Measurements from ENCODE around the gene WDR48.

WDR48 gene

GRCh38 chr3:39065197-39065596 lies 13.4 kb downstream of the WDR48 start:
- no peak for DNase-seq

DNA sequence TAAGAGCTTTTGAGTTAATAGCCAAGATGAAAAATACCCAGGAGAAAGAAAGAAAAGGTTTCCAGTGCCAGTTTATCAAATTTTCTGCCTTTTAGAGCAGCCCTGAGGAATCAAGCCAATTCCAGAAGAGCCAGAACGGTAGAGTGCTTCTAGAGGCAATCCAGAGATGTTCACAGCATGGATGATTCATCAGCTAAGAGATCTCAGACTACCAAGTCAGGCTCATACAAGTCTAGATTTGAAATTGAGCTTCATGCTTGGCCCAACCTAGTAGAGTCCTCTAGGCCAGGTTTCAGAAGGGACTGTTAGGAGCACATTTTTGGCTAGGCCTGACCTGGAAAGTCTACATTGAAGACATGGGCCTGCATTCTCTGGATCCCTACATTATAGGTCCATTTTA lies 15.5 kb downstream of the WDR48 start:
- no peak for DNase-seq

DNA sequence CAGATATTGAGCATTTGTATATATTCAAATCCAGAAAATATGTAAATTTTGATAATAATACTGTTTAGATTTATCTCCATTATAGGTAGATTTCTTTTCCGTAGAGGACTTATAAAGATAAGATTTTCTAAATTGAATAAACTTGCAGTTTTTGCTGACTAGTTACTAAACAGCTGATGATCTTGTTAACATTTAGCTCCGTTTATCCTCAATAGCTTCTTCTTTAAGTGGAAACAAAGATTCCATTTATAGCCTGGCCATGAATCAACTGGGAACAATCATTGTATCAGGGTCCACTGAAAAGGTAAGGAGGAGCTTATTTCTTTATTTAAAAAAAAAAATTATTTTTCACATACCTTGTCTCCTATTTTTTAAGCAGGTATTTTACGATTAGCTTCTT lies 16.7 kb downstream of the WDR48 start:
- DNase-seq, result no peak

GRCh38 chr3:39075910-39076309 lies 24.1 kb downstream of the WDR48 start:
- DNase-seq, result no peak

GRCh38 chr3:39079530-39079929 lies 27.7 kb downstream of the WDR48 start:
- no peak for DNase-seq

- DNase-seq, result no peak
Measured at GRCh38 chr3:39080026-39080425, 28.2 kb downstream of the WDR48 start.

GRCh38 chr3:39082666-39083313 lies 31.0 kb downstream of the WDR48 start:
- no peak for DNase-seq

- no peak for DNase-seq
Measured at GRCh38 chr3:39086144-39086543, 34.3 kb downstream of the WDR48 start.

- DNase-seq, result no peak
Measured at GRCh38 chr3:39088456-39088855, 36.6 kb downstream of the WDR48 start.

DNA sequence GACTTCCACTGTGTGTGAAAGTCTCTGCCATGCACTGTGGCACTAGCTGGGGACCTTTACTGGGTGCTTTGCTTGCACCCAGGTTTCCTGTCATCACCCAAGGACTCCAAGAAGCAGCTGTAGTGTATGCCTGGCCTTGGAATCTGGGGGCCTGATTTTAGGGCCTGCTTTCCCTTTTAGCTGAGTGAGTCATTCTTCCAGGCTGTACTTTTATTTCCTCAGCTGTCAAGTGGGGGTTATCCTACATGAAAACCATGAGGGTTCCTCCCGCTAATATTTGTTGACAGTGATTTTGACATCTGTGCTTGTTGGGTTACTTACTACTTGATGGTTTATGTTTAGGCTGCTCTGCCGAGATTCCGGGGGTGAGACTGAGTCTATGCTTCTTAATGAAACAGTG lies 37.1 kb downstream of the WDR48 start:
- DNase-seq, result no peak

DNA sequence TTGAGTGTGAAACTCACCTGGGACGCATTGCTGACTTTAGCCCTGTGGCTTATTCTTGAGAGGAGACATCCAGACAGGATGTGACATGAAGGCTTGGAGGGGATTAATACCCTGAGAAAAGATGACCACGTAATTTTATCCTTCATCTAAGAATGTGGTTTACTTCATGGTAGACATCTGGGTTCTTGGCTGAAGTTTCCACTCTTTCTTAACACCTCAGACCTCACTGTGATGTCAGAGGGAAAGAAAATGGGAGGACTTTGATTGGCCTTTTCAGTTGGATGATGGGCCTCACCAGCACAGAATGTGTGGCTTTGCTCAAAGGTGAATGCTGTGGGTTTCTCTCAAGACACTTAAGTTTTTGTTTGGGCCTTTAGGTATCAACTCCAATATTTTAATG lies 39.1 kb downstream of the WDR48 start:
- no peak for DNase-seq

- no peak for DNase-seq
Measured at GRCh38 chr3:39094851-39095677, 43.2 kb downstream of the WDR48 start.

- DNase-seq, result no peak
Measured at GRCh38 chr3:39095778-39096177, 44.0 kb downstream of the WDR48 start.

- no peak for DNase-seq
Measured at GRCh38 chr3:39096775-39097174, 45.0 kb downstream of the WDR48 start.

DNA sequence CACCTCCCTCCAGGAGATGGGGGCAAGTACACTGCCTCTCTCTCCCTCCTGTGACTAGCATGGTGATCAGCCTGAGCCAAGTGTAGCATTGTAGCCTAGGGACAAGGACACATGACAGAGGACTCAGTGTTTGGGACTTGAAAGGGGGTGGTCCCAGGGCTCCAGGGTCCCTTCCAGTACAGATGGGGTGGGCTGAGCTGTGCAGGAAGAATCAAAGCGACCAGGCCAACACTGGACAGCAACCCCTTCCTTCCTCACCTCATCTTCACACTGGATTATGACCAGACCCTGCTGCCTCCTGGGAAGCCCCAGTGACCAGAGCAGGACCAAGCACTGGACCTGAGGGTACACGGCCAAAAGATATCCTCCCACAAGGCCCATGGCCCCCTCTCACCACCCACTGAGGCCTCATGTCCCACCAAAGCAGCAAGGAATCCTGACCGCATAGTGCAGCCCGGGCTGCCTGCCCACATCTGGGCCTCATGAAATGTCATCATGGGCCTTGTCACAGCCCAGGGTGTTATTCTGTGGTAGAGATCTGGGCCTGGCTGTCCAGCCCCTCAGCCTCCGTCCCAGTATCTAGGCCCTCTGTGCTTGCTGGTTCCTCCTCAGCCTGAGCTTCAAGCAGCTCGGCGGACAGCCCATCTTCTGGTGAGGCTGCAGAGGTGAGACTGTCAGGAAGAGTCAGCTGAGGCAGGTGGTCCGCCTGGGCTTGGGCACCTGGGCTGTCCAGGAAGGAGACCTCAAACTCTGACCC lies 46.1 kb downstream of the WDR48 start:
- DNase-seq, result no peak

- DNase-seq, result no peak
Measured at GRCh38 chr3:39098473-39099000, 46.7 kb downstream of the WDR48 start.

- DNase-seq, result no peak
Measured at GRCh38 chr3:39099242-39099641, 47.4 kb downstream of the WDR48 start.

GRCh38 chr3:39099738-39100499 lies 48.1 kb downstream of the WDR48 start:
- DNase-seq, result no peak

DNA sequence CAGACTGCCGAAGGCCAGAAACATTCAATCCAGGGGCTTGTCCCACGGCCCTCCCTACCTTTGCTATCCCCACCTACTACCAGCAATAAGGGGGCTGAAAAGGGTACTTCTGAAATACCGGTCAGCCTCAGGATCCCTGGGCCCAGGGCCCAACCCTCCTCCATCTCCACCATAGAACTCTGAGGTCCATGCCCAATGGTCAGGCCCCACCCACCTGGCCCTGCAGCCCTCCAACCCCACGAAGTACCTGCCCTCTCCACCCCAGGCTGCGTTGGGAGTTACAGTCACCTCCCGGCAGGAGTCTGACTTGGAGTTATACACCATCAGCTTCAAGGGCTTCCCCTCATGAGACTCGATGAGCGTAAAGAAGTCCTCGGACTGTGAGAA lies 48.7 kb downstream of the WDR48 start:
- DNase-seq, result no peak

- DNase-seq, result peak; percentile 3
Measured at GRCh38 chr3:39101022-39101689, 49.3 kb downstream of the WDR48 start.

DNA sequence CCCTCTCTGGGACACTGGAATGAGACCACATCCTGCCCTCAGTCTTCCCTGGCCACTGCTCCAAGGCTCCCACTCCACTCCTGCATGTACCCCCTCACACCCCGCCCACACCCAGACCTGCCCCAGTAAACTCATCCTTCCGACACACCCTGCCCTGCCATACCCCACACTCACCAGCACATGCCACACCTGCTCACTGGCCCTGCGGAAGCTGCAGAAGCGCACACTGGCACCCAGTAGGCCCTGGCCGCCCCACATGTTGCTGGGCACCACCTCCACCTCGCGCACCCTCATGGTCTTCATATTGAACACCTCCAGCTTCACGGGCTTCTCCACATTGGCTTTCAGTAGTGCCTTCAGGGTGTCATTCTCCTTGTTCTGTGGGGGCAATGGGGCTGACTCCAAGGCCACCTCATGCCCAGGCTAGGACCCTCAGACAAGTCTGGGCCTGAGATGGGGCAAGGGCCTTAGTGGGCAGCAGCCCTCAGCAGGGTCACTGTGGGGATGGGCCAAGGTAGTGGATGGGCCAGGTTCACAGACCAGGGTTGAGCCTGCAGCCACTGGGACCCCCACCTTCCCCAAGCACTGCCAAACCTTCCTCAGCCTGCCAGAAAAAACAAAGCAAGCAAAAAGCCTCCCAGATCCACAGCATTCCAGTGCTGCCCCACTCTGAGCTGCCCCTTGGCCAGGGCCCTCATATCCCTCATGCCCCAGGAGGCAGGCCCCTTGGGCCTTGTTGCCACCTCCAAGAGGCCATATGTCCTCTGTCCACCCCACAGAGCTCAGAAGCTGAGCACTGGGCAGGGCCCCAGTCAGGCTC lies 50.9 kb downstream of the WDR48 start:
- no peak for DNase-seq

Measured in DMS79 (cell line).